Naive B cell (primary cell): ENCODE measurements around the gene RPL37A. TPM values are rescaled to one million over a fixed set of nuclear protein-coding genes. Genes with fewer than 3 reads are reported as not detected.
A peak's percentile ranks its signal among the peaks of the same experiment; 100 is the strongest.

Experiments used
- ATAC-seq, 2 donors: fragments of 150-1000 bp; cut with Tn5 transposase; 2 replicates each; pipeline ENCODE4 v1.10.0; 2021; ENCODE audit warnings: low read depth in 2 of 2, mild to moderate bottlenecking in 2 of 2, moderate library complexity in 2 of 2
- DNase-seq: peaks from one replicate; pipeline ENCODE4 v3.0.0; 2022
- H3K27ac Mint-ChIP-seq, 6 donors: one replicate each; pipeline ENCODE4 v1.8.0; 2020 to 2022; ENCODE audit warnings: mild to moderate bottlenecking in 6 of 6, mixed read lengths in 6 of 6, moderate library complexity in 5 of 6, inconsistent platforms in 2 of 6
- H3K27me3 Mint-ChIP-seq, 3 donors: one replicate each; pipeline ENCODE4 v1.8.0; 2021 to 2022; ENCODE audit warnings: mixed read lengths in 3 of 3, mild to moderate bottlenecking in 1 of 3
- H3K36me3 Mint-ChIP-seq, 2 donors: one replicate each; pipeline ENCODE4 v1.8.0; 2020 to 2022; ENCODE audit warnings: mixed read lengths in 2 of 2, inconsistent platforms in 1 of 2, mild to moderate bottlenecking in 1 of 2
- H3K4me1 Mint-ChIP-seq, 3 donors: one replicate each; pipeline ENCODE4 v1.8.0; 2020 to 2022; ENCODE audit warnings: mixed read lengths in 3 of 3, inconsistent platforms in 1 of 3, mild to moderate bottlenecking in 1 of 3, moderate library complexity in 1 of 3
- H3K4me3 Mint-ChIP-seq, 8 donors: one replicate each; pipeline ENCODE4 v1.8.0; 2020 to 2022; ENCODE audit warnings: mild to moderate bottlenecking in 8 of 8, mixed read lengths in 8 of 8, moderate library complexity in 8 of 8, inconsistent platforms in 2 of 8
- H3K9me3 Mint-ChIP-seq, 7 donors: one replicate each; pipeline ENCODE4 v1.8.0; 2020 to 2022; ENCODE audit warnings: mixed read lengths in 7 of 7, mild to moderate bottlenecking in 5 of 7, inconsistent platforms in 2 of 7, moderate library complexity in 1 of 7
- polyA plus RNA-seq, 6 donors: library from polyadenylated mRNA; unstranded; fragments of 300-500 nt; fragmentation: Illumina TruSeq; gene quantifications; one replicate each; pipeline ENCODE4 v1.2.3, GENCODE V29; 2021; ENCODE audit warnings: low read depth in 6 of 6

The RPL37A gene
- polyA plus RNA-seq, 6 donors from 2014 or later, result 1,779 to 4,557 (median 3,922) TPM

- no peak overlapping the region for H3K27ac Mint-ChIP-seq
- no peaks in the 10 kb centered on the region for H3K36me3 Mint-ChIP-seq
- ATAC-seq, result no peak
- H3K4me1 Mint-ChIP-seq, result no peaks in the 10 kb centered on the region
- DNase-seq, result no peak
- H3K4me3 Mint-ChIP-seq, result no peak overlapping the region
- peaks cover 0 to 3% (median 0%) of the 10 kb centered on the region in 7 donors for H3K9me3 Mint-ChIP-seq
- peaks cover 0 to 11% (median 0%) of the 10 kb centered on the region in 3 donors for H3K27me3 Mint-ChIP-seq
Observed at GRCh38 chr2:216533609-216534008, 35.0 kb downstream of the RPL37A start.

- no peaks in the 10 kb centered on the region for H3K36me3 Mint-ChIP-seq
Observed at GRCh38 chr2:216534809-216535208, 36.2 kb downstream of the RPL37A start.

DNA sequence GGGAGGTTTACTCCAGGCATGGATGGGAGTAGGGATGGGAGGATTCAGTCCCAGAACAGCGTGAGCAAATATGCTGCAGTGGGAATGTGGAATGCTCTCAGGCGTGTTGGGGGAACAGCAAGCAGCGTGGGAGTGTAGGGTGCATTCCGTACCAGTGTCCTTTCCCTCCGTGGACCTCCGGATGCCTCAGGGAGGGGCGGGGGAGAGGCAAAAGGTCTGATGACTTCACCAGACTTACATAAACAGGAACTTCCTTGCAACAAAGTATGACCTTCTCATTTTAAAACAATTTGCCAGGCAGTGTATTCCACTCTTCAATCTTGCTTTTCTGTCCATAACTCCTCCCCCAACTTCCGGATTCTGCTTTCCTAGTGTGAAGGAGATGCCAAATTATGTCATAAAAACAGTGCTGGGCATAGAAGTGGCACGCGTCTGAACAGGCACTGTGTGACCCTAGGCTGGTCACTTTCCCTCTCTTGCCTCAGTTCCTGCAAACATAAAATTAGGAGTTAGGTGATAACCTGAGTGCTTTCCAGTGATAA lies 36.9 kb downstream of the RPL37A start:
- no peaks in the 10 kb centered on the region for H3K4me1 Mint-ChIP-seq
- no peak overlapping the region for H3K27ac Mint-ChIP-seq
- H3K9me3 Mint-ChIP-seq, result peaks cover 0 to 8% (median 0%) of the 10 kb centered on the region in 7 donors
- no peak for ATAC-seq
- DNase-seq, result no peak
- H3K27me3 Mint-ChIP-seq, result peaks cover 11 to 17% (median 13%) of the 10 kb centered on the region in 3 donors
- H3K36me3 Mint-ChIP-seq, result no peaks in the 10 kb centered on the region
- H3K4me3 Mint-ChIP-seq, result no peak overlapping the region

More at GRCh38 chr2:216534809-216535208, 36.2 kb downstream of the RPL37A start:
- Mint-ChIP-seq H3K27me3 (peaks cover 4 to 17% (median 6%) of the 10 kb centered on the region in 3 donors), H3K27ac (no peak overlapping the region), H3K4me3 (no peak overlapping the region), H3K4me1 (no peaks in the 10 kb centered on the region), H3K9me3 (peaks cover 0 to 8% (median 0%) of the 10 kb centered on the region in 7 donors)
- DNase-seq (no peak), ATAC-seq (no peak)

- H3K4me1 Mint-ChIP-seq, result no peaks in the 10 kb centered on the region
- ATAC-seq (no peak), DNase-seq (no peak)
- no peaks in the 10 kb centered on the region for H3K36me3 Mint-ChIP-seq
- peaks cover 17 to 20% (median 18%) of the 10 kb centered on the region in 3 donors for H3K27me3 Mint-ChIP-seq
- H3K9me3 Mint-ChIP-seq, result peaks cover 0 to 8% (median 0%) of the 10 kb centered on the region in 7 donors
- H3K4me3 Mint-ChIP-seq, result no peak overlapping the region
- H3K27ac Mint-ChIP-seq, result peak overlapping the region in 1 of 6 donors; percentile 1
Observed at GRCh38 chr2:216536734-216537210, 38.1 kb downstream of the RPL37A start.

GRCh38 chr2:216537366-216537765 lies 38.7 kb downstream of the RPL37A start:
- Mint-ChIP-seq H3K4me3 (no peak overlapping the region), H3K4me1 (no peaks in the 10 kb centered on the region), H3K27ac (no peak overlapping the region)

GRCh38 chr2:216538538-216538937 lies 39.9 kb downstream of the RPL37A start:
- Mint-ChIP-seq H3K4me3 (no peak overlapping the region), H3K9me3 (peaks cover 0 to 8% (median 0%) of the 10 kb centered on the region in 7 donors), H3K36me3 (no peaks in the 10 kb centered on the region), H3K27me3 (peaks cover 18 to 22% (median 20%) of the 10 kb centered on the region in 3 donors), H3K4me1 (no peaks in the 10 kb centered on the region), H3K27ac (no peak overlapping the region)
- DNase-seq (no peak), ATAC-seq (no peak)

More at GRCh38 chr2:216537366-216537765, 38.7 kb downstream of the RPL37A start:
- H3K36me3 Mint-ChIP-seq, result no peaks in the 10 kb centered on the region
- no peak for ATAC-seq
- no peak for DNase-seq
- peaks cover 17 to 20% (median 18%) of the 10 kb centered on the region in 3 donors for H3K27me3 Mint-ChIP-seq
- peaks cover 0 to 8% (median 0%) of the 10 kb centered on the region in 7 donors for H3K9me3 Mint-ChIP-seq

DNA sequence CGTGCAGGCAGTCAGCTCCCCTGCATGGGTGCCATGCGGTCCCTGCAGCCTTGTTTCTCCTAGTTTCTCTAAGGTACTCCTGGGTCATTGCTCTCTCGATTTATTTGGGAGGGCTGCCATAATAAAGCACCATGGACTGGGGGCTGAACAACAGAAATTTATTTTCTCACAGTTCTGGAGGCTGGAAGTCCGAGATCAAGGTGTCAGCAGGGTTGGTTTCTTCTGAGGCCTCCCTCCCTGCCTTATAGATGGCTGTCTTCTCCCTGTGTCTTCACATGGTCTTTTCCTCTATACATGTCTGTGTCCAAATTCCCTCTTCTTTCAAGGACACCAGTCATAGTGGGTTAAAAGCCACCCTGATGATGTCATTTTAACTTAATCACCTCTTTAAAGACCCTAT lies 40.5 kb downstream of the RPL37A start:
- H3K4me3 Mint-ChIP-seq, result no peak overlapping the region
- no peak for DNase-seq
- H3K27ac Mint-ChIP-seq, result no peak overlapping the region
- H3K9me3 Mint-ChIP-seq, result peaks cover 0 to 8% (median 0%) of the 10 kb centered on the region in 7 donors
- H3K27me3 Mint-ChIP-seq, result peaks cover 18 to 22% (median 20%) of the 10 kb centered on the region in 3 donors
- H3K4me1 Mint-ChIP-seq, result no peaks in the 10 kb centered on the region
- H3K36me3 Mint-ChIP-seq, result no peaks in the 10 kb centered on the region
- ATAC-seq, result no peak

GRCh38 chr2:216539791-216540241 lies 41.2 kb downstream of the RPL37A start:
- DNase-seq, result no peak
- Mint-ChIP-seq H3K36me3 (no peaks in the 10 kb centered on the region), H3K27ac (peak overlapping the region in 1 of 6 donors; percentile 16), H3K4me3 (no peak overlapping the region), H3K9me3 (peaks cover 0 to 8% (median 0%) of the 10 kb centered on the region in 7 donors), H3K4me1 (no peaks in the 10 kb centered on the region), H3K27me3 (peaks cover 22 to 26% (median 24%) of the 10 kb centered on the region in 3 donors)
- no peak for ATAC-seq

DNA sequence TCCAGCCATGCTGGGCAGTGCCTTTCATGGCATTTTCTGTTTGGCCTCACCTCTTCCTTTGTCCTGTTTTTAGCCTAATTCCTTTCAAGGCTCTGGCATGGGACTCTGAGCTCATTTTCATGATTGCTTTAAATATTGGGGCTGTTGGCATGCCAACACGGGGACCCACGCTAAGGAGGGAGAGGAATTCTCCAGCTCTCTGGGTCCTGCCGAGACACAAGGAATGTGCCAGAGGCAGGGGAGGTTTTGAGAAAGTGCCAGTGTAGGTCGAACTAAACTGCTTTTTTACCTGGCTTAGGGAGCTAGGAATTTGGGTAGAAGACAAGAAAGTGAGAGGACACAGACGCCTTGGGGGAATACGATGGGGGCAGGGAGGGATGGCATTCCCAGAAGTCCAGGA lies 42.3 kb downstream of the RPL37A start:
- DNase-seq, result no peak
- H3K27me3 Mint-ChIP-seq, result peaks cover 33 to 35% (median 34%) of the 10 kb centered on the region in 3 donors
- peaks cover 0 to 8% (median 0%) of the 10 kb centered on the region in 7 donors for H3K9me3 Mint-ChIP-seq
- no peak overlapping the region for H3K4me3 Mint-ChIP-seq
- no peak overlapping the region for H3K27ac Mint-ChIP-seq
- H3K36me3 Mint-ChIP-seq, result no peaks in the 10 kb centered on the region
- no peak for ATAC-seq
- no peaks in the 10 kb centered on the region for H3K4me1 Mint-ChIP-seq

DNA sequence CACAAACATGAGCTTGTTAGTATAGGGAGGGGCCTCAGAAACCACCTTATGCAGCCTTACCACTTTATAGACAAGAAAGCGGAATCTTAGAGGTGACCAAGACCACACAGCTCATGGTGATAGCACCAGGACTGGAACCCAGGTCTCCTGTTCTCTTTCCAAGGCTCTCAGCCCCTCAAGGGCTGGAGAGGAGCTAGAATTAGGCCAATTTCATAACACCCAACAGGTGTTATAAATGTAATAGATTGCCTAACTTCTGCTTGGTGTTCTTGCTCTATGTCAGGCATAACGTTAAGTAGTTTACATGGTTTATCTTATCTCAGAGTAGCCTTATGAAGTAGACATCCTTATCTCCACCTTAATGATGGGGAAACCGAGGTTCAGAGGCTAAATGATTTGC lies 42.9 kb downstream of the RPL37A start:
- Mint-ChIP-seq H3K4me3 (no peak overlapping the region), H3K36me3 (no peaks in the 10 kb centered on the region), H3K27me3 (peaks cover 36 to 38% (median 37%) of the 10 kb centered on the region in 3 donors), H3K27ac (no peak overlapping the region), H3K9me3 (peaks cover 0 to 8% (median 0%) of the 10 kb centered on the region in 7 donors), H3K4me1 (no peaks in the 10 kb centered on the region)
- ATAC-seq, result no peak
- no peak for DNase-seq

DNA sequence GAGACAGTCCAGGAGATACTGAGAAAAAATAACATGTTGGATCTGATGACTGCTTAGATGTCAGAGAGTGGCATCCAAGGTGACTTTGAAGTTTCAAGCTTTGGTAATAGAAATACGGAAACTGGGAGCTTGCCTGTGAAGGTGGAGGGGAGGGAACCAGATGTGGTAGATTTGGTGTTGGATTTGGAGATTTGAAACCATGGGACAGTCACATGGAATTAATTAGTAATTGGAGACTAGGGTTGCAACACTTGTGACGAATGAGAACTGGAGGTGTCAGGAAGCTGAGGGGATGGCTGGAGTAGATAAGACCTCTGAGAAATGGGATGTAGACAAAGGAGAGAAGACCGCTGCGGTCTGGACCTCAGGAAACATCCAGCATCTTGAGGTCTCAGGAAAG lies 46.7 kb downstream of the RPL37A start:
- ATAC-seq (no peak), DNase-seq (no peak)
- Mint-ChIP-seq H3K27me3 (peaks cover 35 to 48% (median 44%) of the 10 kb centered on the region in 3 donors), H3K27ac (no peak overlapping the region), H3K4me1 (no peaks in the 10 kb centered on the region), H3K9me3 (peaks cover 0 to 5% (median 0%) of the 10 kb centered on the region in 7 donors), H3K4me3 (no peak overlapping the region), H3K36me3 (no peaks in the 10 kb centered on the region)

DNA sequence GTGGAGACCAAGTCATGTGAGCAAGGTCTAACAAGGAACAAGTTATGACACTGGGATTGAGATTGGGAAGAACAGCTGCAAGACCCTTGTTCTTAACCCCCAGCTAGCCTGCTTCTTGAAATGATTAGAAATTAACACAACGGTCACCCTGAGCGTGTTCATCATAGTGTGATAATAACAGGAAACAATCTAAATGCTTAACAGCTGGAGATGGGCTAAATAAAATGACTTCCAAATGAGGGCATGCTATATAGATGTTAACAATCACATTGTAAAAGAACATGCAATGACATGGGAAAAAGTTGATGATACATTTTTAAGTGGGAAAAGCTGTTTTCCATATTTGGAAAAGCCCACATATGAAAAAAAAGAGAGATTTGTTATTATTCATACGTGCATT lies 47.6 kb downstream of the RPL37A start:
- H3K4me3 Mint-ChIP-seq, result no peak overlapping the region
- H3K4me1 Mint-ChIP-seq, result no peaks in the 10 kb centered on the region
- H3K27me3 Mint-ChIP-seq, result peaks cover 37 to 48% (median 39%) of the 10 kb centered on the region in 3 donors

GRCh38 chr2:216546641-216547403 lies 48.2 kb downstream of the RPL37A start:
- DNase-seq (no peak), ATAC-seq (no peak)
- H3K27ac Mint-ChIP-seq, result no peak overlapping the region
- H3K27me3 Mint-ChIP-seq, result peaks cover 36 to 53% (median 45%) of the 10 kb centered on the region in 3 donors
- no peaks in the 10 kb centered on the region for H3K36me3 Mint-ChIP-seq
- peaks cover 0 to 2% (median 0%) of the 10 kb centered on the region in 7 donors for H3K9me3 Mint-ChIP-seq
- no peaks in the 10 kb centered on the region for H3K4me1 Mint-ChIP-seq
- no peak overlapping the region for H3K4me3 Mint-ChIP-seq

More for the DNA sequence above, 47.6 kb downstream of the RPL37A start:
- no peak for ATAC-seq
- Mint-ChIP-seq H3K9me3 (peaks cover 0 to 2% (median 0%) of the 10 kb centered on the region in 7 donors), H3K36me3 (no peaks in the 10 kb centered on the region), H3K27ac (no peak overlapping the region)
- no peak for DNase-seq
